Measurements from ENCODE around the gene AHRR.

The AHRR gene

GRCh38 chr5:447501-447900 is 126.0 kb downstream of the AHRR start:
- no peak for DNase-seq (ENCODE audit: low read depth)
- TF ChIP-seq CTCF (IDR thresholded peaks at IDR 0.05; ENCODE audit: low read depth, low read length, missing control alignments), result no peak
- no peak overlapping the region for H3K4me3 ChIP-seq (ENCODE audit: low read depth, low read length)

- no peak overlapping the region for H3K4me3 ChIP-seq (ENCODE audit: low read depth, low read length)
- TF ChIP-seq CTCF (IDR thresholded peaks at IDR 0.05; ENCODE audit: low read depth, low read length, missing control alignments), result no peak
- DNase-seq (ENCODE audit: low read depth), result no peak
These were observed 126.7 kb downstream of the AHRR start for GRCh38 chr5:448061-448765.

GRCh38 chr5:448766-449090 is 127.2 kb downstream of the AHRR start:
- no peak for DNase-seq (ENCODE audit: low read depth)
- H3K4me3 ChIP-seq (ENCODE audit: low read depth, low read length), result no peak overlapping the region
- no peak for TF ChIP-seq CTCF (IDR thresholded peaks at IDR 0.05; ENCODE audit: low read depth, low read length, missing control alignments)

- TF ChIP-seq CTCF (IDR thresholded peaks at IDR 0.05; ENCODE audit: low read depth, low read length, missing control alignments), result no peak
- DNase-seq (ENCODE audit: low read depth), result no peak
- H3K4me3 ChIP-seq (ENCODE audit: low read depth, low read length), result no peak overlapping the region
These were observed 127.6 kb downstream of the AHRR start for GRCh38 chr5:449151-449550.

- TF ChIP-seq CTCF (IDR thresholded peaks at IDR 0.05; ENCODE audit: low read depth, low read length, missing control alignments), result no peak
- DNase-seq (ENCODE audit: low read depth), result no peak
- no peak overlapping the region for H3K4me3 ChIP-seq (ENCODE audit: low read depth, low read length)
These were observed 130.3 kb downstream of the AHRR start for GRCh38 chr5:451587-452458.

- H3K4me3 ChIP-seq (ENCODE audit: low read depth, low read length), result no peak overlapping the region
- TF ChIP-seq CTCF (IDR thresholded peaks at IDR 0.05; ENCODE audit: low read depth, low read length, missing control alignments), result no peak
- no peak for DNase-seq (ENCODE audit: low read depth)
These were observed 131.6 kb downstream of the AHRR start for GRCh38 chr5:452978-453710.
